Measurements from ENCODE around the gene ATXN2. TPM values are rescaled to one million over a fixed set of nuclear protein-coding genes. Genes with fewer than 3 reads are reported as not detected.

Gene ATXN2
- total RNA-seq, 3 donors from 2014 or later, result 49.9 to 82.5 (median 55.4) TPM

- Histone ChIP-seq H3K36me3 (ENCODE audit: low read depth) (no peaks in the 10 kb centered on the region), H3K9me3 (no peaks in the 10 kb centered on the region), H3K4me3 (no peak overlapping the region), H3K4me1 (ENCODE audit: low read depth) (peaks cover 16% of the 10 kb centered on the region)
- ATAC-seq (no peak), DNase-seq (no peak)
- intact Hi-C loops (cut with DNase I, micrococcal nuclease), result loop anchor here in 1 of 2 donors (2.0 kb wide), 1 partner anchor 54 kb away; no protein-coding TSS in a partner anchor
- no peak for TF ChIP-seq CTCF (IDR thresholded peaks at IDR 0.05)
Observed at GRCh38 chr12:111451232-111451631, 147.9 kb downstream of the ATXN2 start.

- no peak for TF ChIP-seq CTCF (IDR thresholded peaks at IDR 0.05)
- intact Hi-C loops (cut with DNase I, micrococcal nuclease), result loop anchor here in 1 of 2 donors (2.0 kb wide), 1 partner anchor 54 kb away; no protein-coding TSS in a partner anchor
- H3K4me1 ChIP-seq (ENCODE audit: low read depth), result peaks cover 22% of the 10 kb centered on the region
- no peak for ATAC-seq
- H3K9me3 ChIP-seq, result no peaks in the 10 kb centered on the region
- DNase-seq, result peak in 1 of 3 donors; percentile 37
- H3K4me3 ChIP-seq, result no peak overlapping the region
- H3K36me3 ChIP-seq (ENCODE audit: low read depth), result no peaks in the 10 kb centered on the region
Observed at GRCh38 chr12:111450676-111451075, 148.4 kb downstream of the ATXN2 start.

GRCh38 chr12:111448846-111449790, 150.0 kb downstream of the ATXN2 start:
- TF ChIP-seq CTCF (IDR thresholded peaks at IDR 0.05), result no peak
- intact Hi-C loops (cut with DNase I, micrococcal nuclease), result loop anchor here in 1 of 2 donors (5.0 kb wide), 1 partner anchor 47 kb away; no protein-coding TSS in a partner anchor
- Histone ChIP-seq H3K4me3 (no peak overlapping the region), H3K36me3 (ENCODE audit: low read depth) (no peaks in the 10 kb centered on the region), H3K9me3 (no peaks in the 10 kb centered on the region), H3K4me1 (ENCODE audit: low read depth) (peaks cover 33% of the 10 kb centered on the region)
- DNase-seq (no peak), ATAC-seq (no peak)

GRCh38 chr12:111448266-111448830, 150.8 kb downstream of the ATXN2 start:
- Histone ChIP-seq H3K9me3 (no peaks in the 10 kb centered on the region), H3K4me1 (ENCODE audit: low read depth) (peaks cover 37% of the 10 kb centered on the region), H3K4me3 (no peak overlapping the region), H3K36me3 (ENCODE audit: low read depth) (no peaks in the 10 kb centered on the region)
- intact Hi-C loops (cut with DNase I, micrococcal nuclease), result loop anchor here in 1 of 2 donors (5.0 kb wide), 1 partner anchor 46 kb away; no protein-coding TSS in a partner anchor
- DNase-seq (peak in 1 of 3 donors; percentile 26), ATAC-seq (no peak)
- TF ChIP-seq CTCF (IDR thresholded peaks at IDR 0.05), result no peak

- peaks cover 43% of the 10 kb centered on the region for H3K4me1 ChIP-seq (ENCODE audit: low read depth)
- DNase-seq (peak in 1 of 3 donors; percentile 51), ATAC-seq (no peak)
- no peaks in the 10 kb centered on the region for H3K36me3 ChIP-seq (ENCODE audit: low read depth)
- no peak for TF ChIP-seq CTCF (IDR thresholded peaks at IDR 0.05)
- no peaks in the 10 kb centered on the region for H3K9me3 ChIP-seq
- intact Hi-C loops (cut with DNase I, micrococcal nuclease), result loop anchor here in 1 of 2 donors (5.0 kb wide), 1 partner anchor 45 kb away; no protein-coding TSS in a partner anchor
- H3K4me3 ChIP-seq, result no peak overlapping the region
Observed at GRCh38 chr12:111447571-111448265, 151.4 kb downstream of the ATXN2 start.

Data from mucosa of descending colon (tissue), 3 donors.